WTC11 (cell line): ENCODE results near the gene AGAP1.

Experiments used
- ATF6 ChIP-seq: sonication (generic); formaldehyde crosslinking; IDR thresholded peaks from 2 replicates; pipeline ENCODE4 v1.8.1; 2023; ENCODE audit warnings: mild to moderate bottlenecking, missing genetic modification reagents
- ETV6 ChIP-seq: sonication (generic); formaldehyde crosslinking; IDR thresholded peaks from 2 replicates; pipeline ENCODE4 v1.8.1; 2022; ENCODE audit warnings: mild to moderate bottlenecking, missing genetic modification reagents
- TEAD1 ChIP-seq: sonication (generic); formaldehyde crosslinking; IDR thresholded peaks from 2 replicates; pipeline ENCODE4 v1.8.0; 2022; ENCODE audit warnings: mild to moderate bottlenecking, missing genetic modification reagents
- ZBTB21 ChIP-seq: sonication (generic); formaldehyde crosslinking; IDR thresholded peaks from 2 replicates; pipeline ENCODE4 v1.8.1; 2023; ENCODE audit warnings: mild to moderate bottlenecking, missing genetic modification reagents, borderline replicate concordance
- TF ChIP-seq, protein P1 (sequence below): fragments of 200-600 bp; IDR thresholded peaks from 2 replicates; pipeline ENCODE4 v1.8.0; 2022; ENCODE audit warnings: antibody characterized with exemption
- TF ChIP-seq, protein P2 (sequence below): sonication (generic); formaldehyde crosslinking; IDR thresholded peaks from 2 replicates; pipeline ENCODE4 v1.8.0; 2022; ENCODE audit warnings: mild to moderate bottlenecking, missing genetic modification reagents
- TF ChIP-seq, protein P3 (sequence below): sonication (generic); formaldehyde crosslinking; IDR thresholded peaks from 2 replicates; pipeline ENCODE4 v1.8.0; 2023; ENCODE audit warnings: missing genetic modification reagents

- no peak for TF ChIP-seq ATF6 (CRISPR knock-in tag)
- TF ChIP-seq, protein P1, sequence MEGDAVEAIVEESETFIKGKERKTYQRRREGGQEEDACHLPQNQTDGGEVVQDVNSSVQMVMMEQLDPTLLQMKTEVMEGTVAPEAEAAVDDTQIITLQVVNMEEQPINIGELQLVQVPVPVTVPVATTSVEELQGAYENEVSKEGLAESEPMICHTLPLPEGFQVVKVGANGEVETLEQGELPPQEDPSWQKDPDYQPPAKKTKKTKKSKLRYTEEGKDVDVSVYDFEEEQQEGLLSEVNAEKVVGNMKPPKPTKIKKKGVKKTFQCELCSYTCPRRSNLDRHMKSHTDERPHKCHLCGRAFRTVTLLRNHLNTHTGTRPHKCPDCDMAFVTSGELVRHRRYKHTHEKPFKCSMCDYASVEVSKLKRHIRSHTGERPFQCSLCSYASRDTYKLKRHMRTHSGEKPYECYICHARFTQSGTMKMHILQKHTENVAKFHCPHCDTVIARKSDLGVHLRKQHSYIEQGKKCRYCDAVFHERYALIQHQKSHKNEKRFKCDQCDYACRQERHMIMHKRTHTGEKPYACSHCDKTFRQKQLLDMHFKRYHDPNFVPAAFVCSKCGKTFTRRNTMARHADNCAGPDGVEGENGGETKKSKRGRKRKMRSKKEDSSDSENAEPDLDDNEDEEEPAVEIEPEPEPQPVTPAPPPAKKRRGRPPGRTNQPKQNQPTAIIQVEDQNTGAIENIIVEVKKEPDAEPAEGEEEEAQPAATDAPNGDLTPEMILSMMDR: no peak
- TF ChIP-seq, protein P2, sequence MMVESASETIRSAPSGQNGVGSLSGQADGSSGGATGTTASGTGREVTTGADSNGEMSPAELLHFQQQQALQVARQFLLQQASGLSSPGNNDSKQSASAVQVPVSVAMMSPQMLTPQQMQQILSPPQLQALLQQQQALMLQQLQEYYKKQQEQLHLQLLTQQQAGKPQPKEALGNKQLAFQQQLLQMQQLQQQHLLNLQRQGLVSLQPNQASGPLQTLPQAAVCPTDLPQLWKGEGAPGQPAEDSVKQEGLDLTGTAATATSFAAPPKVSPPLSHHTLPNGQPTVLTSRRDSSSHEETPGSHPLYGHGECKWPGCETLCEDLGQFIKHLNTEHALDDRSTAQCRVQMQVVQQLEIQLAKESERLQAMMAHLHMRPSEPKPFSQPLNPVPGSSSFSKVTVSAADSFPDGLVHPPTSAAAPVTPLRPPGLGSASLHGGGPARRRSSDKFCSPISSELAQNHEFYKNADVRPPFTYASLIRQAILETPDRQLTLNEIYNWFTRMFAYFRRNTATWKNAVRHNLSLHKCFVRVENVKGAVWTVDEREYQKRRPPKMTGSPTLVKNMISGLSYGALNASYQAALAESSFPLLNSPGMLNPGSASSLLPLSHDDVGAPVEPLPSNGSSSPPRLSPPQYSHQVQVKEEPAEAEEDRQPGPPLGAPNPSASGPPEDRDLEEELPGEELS (CRISPR knock-in tag): no peak
- no peak for TF ChIP-seq TEAD1
- no peak for TF ChIP-seq ETV6 (CRISPR knock-in tag)
- TF ChIP-seq ZBTB21 (CRISPR knock-in tag): no peak
- TF ChIP-seq, protein P3, sequence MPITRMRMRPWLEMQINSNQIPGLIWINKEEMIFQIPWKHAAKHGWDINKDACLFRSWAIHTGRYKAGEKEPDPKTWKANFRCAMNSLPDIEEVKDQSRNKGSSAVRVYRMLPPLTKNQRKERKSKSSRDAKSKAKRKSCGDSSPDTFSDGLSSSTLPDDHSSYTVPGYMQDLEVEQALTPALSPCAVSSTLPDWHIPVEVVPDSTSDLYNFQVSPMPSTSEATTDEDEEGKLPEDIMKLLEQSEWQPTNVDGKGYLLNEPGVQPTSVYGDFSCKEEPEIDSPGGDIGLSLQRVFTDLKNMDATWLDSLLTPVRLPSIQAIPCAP (CRISPR knock-in tag): no peak
These were observed 494.6 kb downstream of the AGAP1 start for GRCh38 chr2:235988271-235989015.
